Breast epithelium (tissue), 4 donors: ENCODE results near the gene PCK2. TPM values are rescaled to one million over a fixed set of nuclear protein-coding genes. Genes with fewer than 3 reads are reported as not detected.

Source experiments
- DNase-seq, 2 donors: peaks; one replicate each; pipeline ENCODE4 v3.0.0-alpha.2; 2019; ENCODE audit warnings: low spot score in 2 of 2
- H3K27ac ChIP-seq, 2 donors: fragments of 200-600 bp; sonication (generic) in 1 of 2; one replicate each; pipeline ENCODE4 v1.5.1; 2016 to 2019; ENCODE audit warnings: mild to moderate bottlenecking in 1 of 2
- H3K27me3 ChIP-seq, 2 donors: fragments of 200-600 bp; sonication (generic) in 1 of 2; one replicate each; pipeline versions ENCODE4 v1.5.1 to v1.6.0; 2017 to 2019; ENCODE audit warnings: control low read depth in 1 of 2, mild to moderate bottlenecking in 1 of 2
- H3K36me3 ChIP-seq: fragments of 200-600 bp; one replicate; pipeline ENCODE4 v1.5.1; 2019
- H3K4me1 ChIP-seq, 2 donors: fragments of 200-600 bp; sonication (generic); one replicate each; pipeline ENCODE4 v1.5.1; 2016 to 2019; ENCODE audit warnings: control low read depth in 1 of 2
- H3K4me3 ChIP-seq, 3 donors: fragments of 200-600 bp; sonication (generic); 1 replicate in 2 of 3; 2 replicates in 1 of 3; pipeline ENCODE4 v1.5.1; 2016 to 2019; ENCODE audit warnings: mild to moderate bottlenecking in 3 of 3, moderate library complexity in 2 of 3
- H3K9me3 ChIP-seq, 2 donors: fragments of 200-600 bp; sonication (generic) in 1 of 2; one replicate each; pipeline ENCODE4 v1.5.1; 2016 to 2019; ENCODE audit warnings: control low read depth in 1 of 2
- POLR2A ChIP-seq: fragments of 450-650 bp; IDR thresholded peaks from one replicate; pipeline ENCODE4 v1.6.1; 2016; ENCODE audit warnings: antibody characterized with exemption, mild to moderate bottlenecking, moderate library complexity
- POLR2AphosphoS5 ChIP-seq, 3 donors: sonication (generic); formaldehyde crosslinking; IDR thresholded peaks; one replicate each; pipeline ENCODE4 v1.6.1; 2017; ENCODE audit warnings: antibody characterized with exemption in 3 of 3
- intact Hi-C: fragments of 100-400 bp; cut with DNase I; formaldehyde crosslinking; loops from one replicate; pipeline ENCODE4 v1.15.1; 2023; ENCODE audit warnings: low total_unique reads
- total RNA-seq, 3 donors: library from RNA; depleted of rRNA; stranded (reverse); fragments of >200 nt; gene quantifications; one replicate each; pipeline ENCODE4 v1.1.0, GENCODE V29; 2016
- TF ChIP-seq, protein P1 (sequence below), 3 donors: fragments of 450-650 bp; IDR thresholded peaks; one replicate each; pipeline ENCODE4 v1.5.1; 2016 to 2017; ENCODE audit warnings: antibody characterized with exemption in 3 of 3, mild to moderate bottlenecking in 3 of 3, moderate library complexity in 3 of 3

The PCK2 gene
- total RNA-seq, 3 donors from 2014 or later, result 20.5 to 51.5 (median 24.3) TPM

DNA sequence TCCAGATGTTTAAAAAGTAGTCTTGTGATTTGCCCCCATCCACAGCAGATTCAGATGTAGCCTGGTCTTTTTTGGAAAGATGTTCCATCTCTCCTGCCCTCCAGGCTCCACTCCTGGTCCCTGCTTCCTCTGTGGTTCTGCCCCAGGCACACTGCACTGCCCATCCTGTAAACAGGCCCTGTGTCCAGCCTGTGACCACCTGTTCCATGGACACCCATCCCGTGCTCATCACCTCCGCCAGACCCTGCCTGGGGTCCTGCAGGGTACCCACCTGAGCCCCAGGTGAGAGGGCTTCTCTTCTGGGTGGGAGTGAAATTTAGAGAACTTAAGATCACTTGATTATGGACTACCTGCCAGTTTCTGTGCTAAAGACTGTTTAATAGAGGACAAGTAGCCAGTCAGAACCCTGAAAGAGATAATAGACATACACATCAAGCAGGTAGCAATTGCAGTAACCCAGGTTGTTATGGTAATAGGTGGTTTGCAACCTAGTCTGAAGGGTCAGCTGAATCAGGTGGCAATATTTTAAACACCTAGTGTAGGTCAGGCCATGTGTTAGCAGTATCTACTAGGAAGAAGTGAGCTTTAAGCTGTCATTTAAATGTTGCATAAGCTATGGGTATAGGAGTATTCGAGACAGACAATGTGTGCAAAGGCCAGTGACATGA is 55.3 kb downstream of the PCK2 start:
- H3K9me3 ChIP-seq, result no peaks in the 10 kb centered on the region
- TF ChIP-seq, protein P1, sequence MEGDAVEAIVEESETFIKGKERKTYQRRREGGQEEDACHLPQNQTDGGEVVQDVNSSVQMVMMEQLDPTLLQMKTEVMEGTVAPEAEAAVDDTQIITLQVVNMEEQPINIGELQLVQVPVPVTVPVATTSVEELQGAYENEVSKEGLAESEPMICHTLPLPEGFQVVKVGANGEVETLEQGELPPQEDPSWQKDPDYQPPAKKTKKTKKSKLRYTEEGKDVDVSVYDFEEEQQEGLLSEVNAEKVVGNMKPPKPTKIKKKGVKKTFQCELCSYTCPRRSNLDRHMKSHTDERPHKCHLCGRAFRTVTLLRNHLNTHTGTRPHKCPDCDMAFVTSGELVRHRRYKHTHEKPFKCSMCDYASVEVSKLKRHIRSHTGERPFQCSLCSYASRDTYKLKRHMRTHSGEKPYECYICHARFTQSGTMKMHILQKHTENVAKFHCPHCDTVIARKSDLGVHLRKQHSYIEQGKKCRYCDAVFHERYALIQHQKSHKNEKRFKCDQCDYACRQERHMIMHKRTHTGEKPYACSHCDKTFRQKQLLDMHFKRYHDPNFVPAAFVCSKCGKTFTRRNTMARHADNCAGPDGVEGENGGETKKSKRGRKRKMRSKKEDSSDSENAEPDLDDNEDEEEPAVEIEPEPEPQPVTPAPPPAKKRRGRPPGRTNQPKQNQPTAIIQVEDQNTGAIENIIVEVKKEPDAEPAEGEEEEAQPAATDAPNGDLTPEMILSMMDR (IDR thresholded peaks at IDR 0.05), result no peak
- TF ChIP-seq POLR2AphosphoS5 (IDR thresholded peaks at IDR 0.05) (no peak), POLR2A (no peak)
- no peak for DNase-seq
- H3K36me3 ChIP-seq, result peaks cover 11% of the 10 kb centered on the region
- H3K27ac ChIP-seq, result no peak overlapping the region
- no peaks in the 10 kb centered on the region for H3K27me3 ChIP-seq
- H3K4me3 ChIP-seq, result no peak overlapping the region
- peaks cover 4 to 9% of the 10 kb centered on the region in 2 donors for H3K4me1 ChIP-seq
- intact Hi-C loops, result no loop called here

DNA sequence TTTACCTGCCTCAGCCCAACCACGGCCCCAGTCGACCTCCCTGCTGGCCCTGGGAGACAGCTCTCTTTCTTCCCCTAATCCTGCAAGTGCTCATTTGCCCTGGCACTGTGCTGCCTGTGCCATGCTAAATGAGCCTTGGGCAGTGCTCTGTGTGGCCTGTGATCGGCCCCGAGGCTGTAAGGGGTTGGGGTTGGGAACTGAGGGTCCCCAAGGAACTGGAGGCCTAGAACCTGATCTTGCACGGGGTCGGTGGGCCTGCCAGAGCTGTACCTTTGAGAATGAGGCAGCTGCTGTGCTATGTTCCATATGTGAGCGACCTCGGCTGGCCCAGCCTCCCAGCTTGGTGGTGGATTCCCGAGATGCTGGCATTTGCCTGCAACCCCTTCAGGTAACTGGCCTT is 56.0 kb downstream of the PCK2 start:
- peaks cover 11% of the 10 kb centered on the region for H3K36me3 ChIP-seq

GRCh38 chr14:24150567-24150966 is 56.5 kb downstream of the PCK2 start:
- H3K4me3 ChIP-seq, result no peak overlapping the region
- no peaks in the 10 kb centered on the region for H3K27me3 ChIP-seq
- TF ChIP-seq, protein P1 (IDR thresholded peaks at IDR 0.05), result no peak
- TF ChIP-seq POLR2AphosphoS5 (IDR thresholded peaks at IDR 0.05) (no peak), POLR2A (no peak)
- H3K27ac ChIP-seq, result no peak overlapping the region
- H3K9me3 ChIP-seq, result no peaks in the 10 kb centered on the region
- no peak for DNase-seq
- H3K4me1 ChIP-seq, result peaks cover 4% of the 10 kb centered on the region in 2 donors
- intact Hi-C loops, result no loop called here
- H3K36me3 ChIP-seq, result peaks cover 11% of the 10 kb centered on the region

More for the DNA sequence above, 56.0 kb downstream of the PCK2 start:
- H3K4me1 ChIP-seq, result peaks cover 4 to 9% of the 10 kb centered on the region in 2 donors
- no peaks in the 10 kb centered on the region for H3K9me3 ChIP-seq
- H3K4me3 ChIP-seq, result no peak overlapping the region
- no peak overlapping the region for H3K27ac ChIP-seq
- TF ChIP-seq POLR2A (no peak), POLR2AphosphoS5 (IDR thresholded peaks at IDR 0.05) (no peak)
- TF ChIP-seq, protein P1 (IDR thresholded peaks at IDR 0.05), result no peak
- intact Hi-C loops, result no loop called here
- H3K27me3 ChIP-seq, result no peaks in the 10 kb centered on the region
- no peak for DNase-seq

DNA sequence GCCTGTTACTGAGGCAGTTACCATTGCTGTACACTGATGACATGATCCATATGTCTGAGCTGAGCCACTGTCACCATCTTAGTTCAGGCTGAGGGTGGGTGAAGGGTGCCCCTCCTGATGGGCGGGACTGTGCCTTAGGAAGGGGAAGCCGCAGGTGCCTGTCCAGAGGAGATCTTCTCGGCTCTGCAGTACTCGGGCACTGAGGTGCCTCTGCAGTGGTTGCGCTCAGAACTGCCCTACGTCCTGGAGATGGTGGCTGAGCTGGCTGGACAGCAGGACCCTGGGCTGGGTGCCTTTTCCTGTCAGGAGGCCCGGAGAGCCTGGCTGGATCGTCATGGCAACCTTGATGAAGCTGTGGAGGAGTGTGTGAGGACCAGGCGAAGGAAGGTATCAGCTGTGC is 56.9 kb downstream of the PCK2 start:
- no peak for DNase-seq
- Histone ChIP-seq H3K36me3 (peaks cover 11% of the 10 kb centered on the region), H3K9me3 (no peaks in the 10 kb centered on the region), H3K27me3 (no peaks in the 10 kb centered on the region), H3K4me1 (peaks cover 0 to 4% of the 10 kb centered on the region in 2 donors), H3K27ac (no peak overlapping the region), H3K4me3 (no peak overlapping the region)
- TF ChIP-seq POLR2A (no peak), POLR2AphosphoS5 (IDR thresholded peaks at IDR 0.05) (no peak)
- intact Hi-C loops, result no loop called here

DNA sequence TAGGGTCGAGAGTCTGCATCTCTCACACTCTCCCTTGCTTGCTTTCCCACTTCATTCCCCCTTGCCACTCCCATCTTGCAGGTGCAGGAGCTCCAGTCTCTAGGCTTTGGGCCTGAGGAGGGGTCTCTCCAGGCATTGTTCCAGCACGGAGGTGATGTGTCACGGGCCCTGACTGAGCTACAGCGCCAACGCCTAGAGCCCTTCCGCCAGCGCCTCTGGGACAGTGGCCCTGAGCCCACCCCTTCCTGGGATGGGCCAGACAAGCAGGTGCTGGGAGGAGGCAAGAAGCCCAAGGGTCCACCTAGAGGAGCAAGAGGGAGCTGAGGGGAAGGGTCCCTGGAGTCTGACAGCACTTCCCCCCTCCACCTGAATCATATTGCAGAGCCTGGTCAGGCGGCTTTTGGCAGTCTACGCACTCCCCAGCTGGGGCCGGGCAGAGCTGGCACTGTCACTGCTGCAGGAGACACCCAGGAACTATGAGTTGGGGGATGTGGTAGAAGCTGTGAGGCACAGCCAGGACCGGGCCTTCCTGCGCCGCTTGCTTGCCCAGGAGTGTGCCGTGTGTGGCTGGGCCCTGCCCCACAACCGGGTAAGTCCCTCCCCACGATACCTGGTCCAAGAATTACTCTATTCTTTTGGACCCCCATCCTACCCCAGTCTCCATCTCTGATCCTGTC is 57.4 kb downstream of the PCK2 start:
- peaks cover 11% of the 10 kb centered on the region for H3K36me3 ChIP-seq
- no peak overlapping the region for H3K27ac ChIP-seq
- DNase-seq, result no peak
- H3K27me3 ChIP-seq, result no peaks in the 10 kb centered on the region
- H3K4me1 ChIP-seq, result peaks cover 0 to 4% of the 10 kb centered on the region in 2 donors
- no peak overlapping the region for H3K4me3 ChIP-seq
- TF ChIP-seq, protein P1 (IDR thresholded peaks at IDR 0.05), result no peak
- TF ChIP-seq POLR2A, result no peak
- no peak for TF ChIP-seq POLR2AphosphoS5 (IDR thresholded peaks at IDR 0.05)
- intact Hi-C loops, result no loop called here
- no peaks in the 10 kb centered on the region for H3K9me3 ChIP-seq

Other genes starting within 250 kb of the PCK2 start
- gene DHRS4, start 140.5 kb upstream of the PCK2 start, total RNA-seq, result 10 to 100 TPM; 38.4 to 48.8 (median 40.0) TPM
- 10 to 100 TPM; 13.4 to 22.9 (median 16.8) TPM for gene DHRS4L2, start 105.4 kb upstream of the PCK2 start, total RNA-seq
- gene CARMIL3, start 42.3 kb upstream of the PCK2 start, total RNA-seq, result under 1 TPM; 0.16 to 0.98 (median 0.73) TPM
- gene CPNE6, start 22.7 kb upstream of the PCK2 start, total RNA-seq, result not detected
- gene DCAF11, start 20.5 kb downstream of the PCK2 start, total RNA-seq, result 10 to 100 TPM; 78.6 to 81.6 (median 80.9) TPM
- gene NRL, start 20.6 kb downstream of the PCK2 start, total RNA-seq, result 1 to 10 TPM; 2.1 to 5.6 (median 2.5) TPM
- 1 to 10 TPM; 1.2 to 2.6 (median 1.6) TPM for gene FITM1, start 36.3 kb downstream of the PCK2 start, total RNA-seq
- 100 to 1,000 TPM in 2 of 3 donors, 10 to 100 TPM in 1; 91.1 to 151 (median 135) TPM for gene PSME1, start 41.9 kb downstream of the PCK2 start, total RNA-seq
- gene EMC9, start 47.3 kb downstream of the PCK2 start, total RNA-seq, result 10 to 100 TPM; 13.4 to 19.0 (median 16.5) TPM
- 10 to 100 TPM; 22.1 to 69.2 (median 62.1) TPM for gene PSME2, start 52.3 kb downstream of the PCK2 start, total RNA-seq
- gene RNF31, start 53.2 kb downstream of the PCK2 start, total RNA-seq, result 10 to 100 TPM; 29.1 to 43.8 (median 41.0) TPM
- gene IRF9, start 67.0 kb downstream of the PCK2 start, total RNA-seq, result 10 to 100 TPM; 44.6 to 76.0 (median 54.7) TPM
- gene REC8, start 77.8 kb downstream of the PCK2 start, total RNA-seq, result 10 to 100 TPM in 1 of 3 donors, 1 to 10 TPM in 2; 2.9 to 10.2 (median 6.6) TPM
- gene IPO4, start 94.5 kb downstream of the PCK2 start, total RNA-seq, result 10 to 100 TPM; 17.0 to 41.6 (median 21.7) TPM
- 10 to 100 TPM; 52.3 to 75.7 (median 71.1) TPM for gene TM9SF1, start 101.1 kb downstream of the PCK2 start, total RNA-seq
- gene TSSK4, start 111.4 kb downstream of the PCK2 start, total RNA-seq, result 1 to 10 TPM in 1 of 3 donors, not detected in 2; 1.3 TPM
- gene CHMP4A, start 119.2 kb downstream of the PCK2 start, total RNA-seq, result 10 to 100 TPM; 66.5 to 88.8 (median 85.0) TPM
- gene MDP1, start 121.8 kb downstream of the PCK2 start, total RNA-seq, result 10 to 100 TPM; 13.1 to 20.8 (median 17.1) TPM
- 100 to 1,000 TPM; 118 to 165 (median 150) TPM for gene NEDD8, start 138.1 kb downstream of the PCK2 start, total RNA-seq
- gene GMPR2, start 138.6 kb downstream of the PCK2 start, total RNA-seq, result 10 to 100 TPM; 59.3 to 74.6 (median 66.1) TPM
- gene TINF2, start 148.3 kb downstream of the PCK2 start, total RNA-seq, result 10 to 100 TPM; 53.1 to 71.9 (median 55.5) TPM
- gene TGM1, start 168.9 kb downstream of the PCK2 start, total RNA-seq, result 10 to 100 TPM in 1 of 3 donors, 1 to 10 TPM in 1, under 1 TPM in 1; 0.32 to 18.7 (median 1.6) TPM
- 10 to 100 TPM; 24.8 to 41.6 (median 34.4) TPM for gene RABGGTA, start 177.3 kb downstream of the PCK2 start, total RNA-seq
- 10 to 100 TPM; 21.9 to 45.7 (median 32.1) TPM for gene DHRS1, start 205.5 kb downstream of the PCK2 start, total RNA-seq
- 10 to 100 TPM; 18.4 to 21.0 (median 19.0) TPM for gene NOP9, start 205.5 kb downstream of the PCK2 start, total RNA-seq
- gene CIDEB, start 213.7 kb downstream of the PCK2 start, total RNA-seq, result 10 to 100 TPM in 2 of 3 donors, 1 to 10 TPM in 1; 8.0 to 14.4 (median 10.4) TPM
- 10 to 100 TPM in 1 of 3 donors, 1 to 10 TPM in 2; 8.5 to 11.1 (median 9.4) TPM for gene LTB4R2, start 215.8 kb downstream of the PCK2 start, total RNA-seq
- gene LTB4R, start 217.2 kb downstream of the PCK2 start, total RNA-seq, result 10 to 100 TPM in 2 of 3 donors, 1 to 10 TPM in 1; 5.7 to 18.4 (median 12.8) TPM
- gene ADCY4, start 240.8 kb downstream of the PCK2 start, total RNA-seq, result 10 to 100 TPM; 13.8 to 60.6 (median 27.7) TPM
- 10 to 100 TPM; 10.7 to 13.4 (median 12.0) TPM for gene RIPK3, start 245.7 kb downstream of the PCK2 start, total RNA-seq